T-helper 2 cell treated with Interferon-gamma antibody and Interleukin-4, amounts not matched to agents 100 ng/mL and 5 ng/mL, for 36 hours (primary cell): ENCODE measurements around the gene CYP2E1. TPM values are rescaled to one million over a fixed set of nuclear protein-coding genes. Genes with fewer than 3 reads are reported as not detected.
"Not testable (repeated sequence)": the region's sequence is repeated elsewhere in the genome, so short reads cannot be mapped to it uniquely, and the experiment has no call there.

Experiments used
- intact Hi-C: fragments of 100-400 bp; cut with micrococcal nuclease; formaldehyde crosslinking; loops from one replicate; pipeline ENCODE4 v1.15.1; 2023
- total RNA-seq: library from RNA; stranded (reverse); gene quantifications from 2 replicates; pipeline ENCODE4 v1.2.3, GENCODE V29; 2022

CYP2E1 gene
- 0.39 TPM in 2 replicates for total RNA-seq

- intact Hi-C loops, result no loop called here
These were observed at the start of gene CYP2E1 for GRCh38 chr10:133526957-133527588. TSS of gene CYP2E1 (plus strand) at chr10:133527363. CDS start at chr10:133527396, 33 bp downstream.

- intact Hi-C loops, result no loop called here
These were observed 46.0 kb upstream of the CYP2E1 start for GRCh38 chr10:133481086-133481643.

- intact Hi-C loops, result no loop called here
These were observed 45.5 kb upstream of the CYP2E1 start for GRCh38 chr10:133481657-133482056.

- intact Hi-C loops, result no loop called here
These were observed 42.3 kb upstream of the CYP2E1 start for GRCh38 chr10:133484818-133485217.

- intact Hi-C loops, result no loop called here
These were observed 40.1 kb upstream of the CYP2E1 start for GRCh38 chr10:133487085-133487484.

- intact Hi-C loops, result no loop called here
These were observed 38.8 kb upstream of the CYP2E1 start for GRCh38 chr10:133488354-133488753.

GRCh38 chr10:133489816-133490588 is 37.2 kb upstream of the CYP2E1 start:
- intact Hi-C loops, result loop anchor here (10.0 kb wide), 1 partner anchor 45 kb away; no protein-coding TSS in a partner anchor

GRCh38 chr10:133493562-133493961 is 33.6 kb upstream of the CYP2E1 start:
- intact Hi-C loops, result loop anchor here (10.0 kb wide), 1 partner anchor 49 kb away; no protein-coding TSS in a partner anchor

GRCh38 chr10:133497363-133497762 is 29.8 kb upstream of the CYP2E1 start:
- intact Hi-C loops, result loop anchor here (10.0 kb wide), 1 partner anchor 53 kb away; no protein-coding TSS in a partner anchor

GRCh38 chr10:133499176-133499575 is 28.0 kb upstream of the CYP2E1 start:
- intact Hi-C loops, result loop anchor here (10.0 kb wide), 1 partner anchor 54 kb away; no protein-coding TSS in a partner anchor

- intact Hi-C loops, result not testable (repeated sequence)
These were observed 26.3 kb upstream of the CYP2E1 start for GRCh38 chr10:133500897-133501296.

- intact Hi-C loops, result no loop called here
These were observed 17.5 kb upstream of the CYP2E1 start for GRCh38 chr10:133509700-133510099.

GRCh38 chr10:133511408-133511807 is 15.8 kb upstream of the CYP2E1 start:
- intact Hi-C loops, result no loop called here

- intact Hi-C loops, result no loop called here
These were observed 15.1 kb upstream of the CYP2E1 start for GRCh38 chr10:133511907-133512528.

GRCh38 chr10:133515471-133515870 is 11.7 kb upstream of the CYP2E1 start:
- intact Hi-C loops, result no loop called here

- intact Hi-C loops, result no loop called here
These were observed 11.1 kb upstream of the CYP2E1 start for GRCh38 chr10:133516057-133516456.

GRCh38 chr10:133518517-133518916 is 8.6 kb upstream of the CYP2E1 start:
- intact Hi-C loops, result not testable (repeated sequence)

GRCh38 chr10:133520193-133520738 is 6.9 kb upstream of the CYP2E1 start:
- intact Hi-C loops, result loop anchor here (2.0 kb wide), 2 partner anchors 81 to 191 kb away; no protein-coding TSS in a partner anchor

- intact Hi-C loops, result no loop called here
These were observed 3.4 kb upstream of the CYP2E1 start for GRCh38 chr10:133523631-133524203.

- intact Hi-C loops, result no loop called here
These were observed 1.7 kb upstream of the CYP2E1 start for GRCh38 chr10:133525444-133525843.

GRCh38 chr10:133527771-133528271 is 658 bp downstream of the CYP2E1 start:
- intact Hi-C loops, result no loop called here
